ENCODE data around the gene ARSI.

ARSI gene

GRCh38 chr5:150341989-150342388 is 39.3 kb upstream of the ARSI start:
- TF ChIP-seq POLR2AphosphoS5 (IDR thresholded peaks at IDR 0.05; ENCODE audit: low read depth, low read length) = no peak
- TF ChIP-seq TAF1 (IDR thresholded peaks at IDR 0.05; ENCODE audit: low read depth, low read length) = no peak
- no peak for TF ChIP-seq POLR2A (IDR thresholded peaks at IDR 0.05; ENCODE audit: low read depth, low read length)
- no peak for TF ChIP-seq PAX5 (IDR thresholded peaks at IDR 0.05; ENCODE audit: insufficient read depth, low read length, severe bottlenecking)
- TF ChIP-seq POU2F2 (IDR thresholded peaks at IDR 0.05; ENCODE audit: low read depth, low read length) = no peak
- TF ChIP-seq SPI1 (IDR thresholded peaks at IDR 0.05; ENCODE audit: low read depth, low read length) = no peak
- FAIRE-seq (no peak), DNase-seq (ENCODE audit: insufficient read length, low spot score) (no peak)

DNA sequence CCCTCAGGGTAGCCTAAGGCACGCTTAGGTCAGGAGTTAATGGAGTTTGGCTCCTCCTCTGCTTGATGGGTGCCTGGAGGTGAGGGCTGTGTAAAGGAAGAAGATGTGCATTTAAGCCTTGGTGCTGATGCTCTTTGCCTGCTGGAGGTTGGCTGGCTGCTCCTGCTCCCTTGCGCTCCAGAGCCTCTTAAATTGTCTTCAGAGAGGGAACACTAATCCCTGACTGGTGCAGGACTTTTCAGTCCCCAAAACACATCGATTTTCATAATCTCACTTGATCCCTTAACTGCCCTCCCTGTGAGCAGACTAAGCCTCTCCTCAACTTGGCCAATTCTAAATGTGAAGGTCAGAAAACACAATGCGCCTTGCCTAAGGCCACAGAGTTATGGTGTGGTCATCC is 38.6 kb upstream of the ARSI start:
- FAIRE-seq (peak; percentile 5), DNase-seq (ENCODE audit: insufficient read length, low spot score) (no peak)
- TF ChIP-seq TAF1 (IDR thresholded peaks at IDR 0.05; ENCODE audit: low read depth, low read length) (no peak), PAX5 (IDR thresholded peaks at IDR 0.05; ENCODE audit: insufficient read depth, low read length, severe bottlenecking) (no peak), SPI1 (IDR thresholded peaks at IDR 0.05; ENCODE audit: low read depth, low read length) (no peak), POLR2A (IDR thresholded peaks at IDR 0.05; ENCODE audit: low read depth, low read length) (no peak), POU2F2 (IDR thresholded peaks at IDR 0.05; ENCODE audit: low read depth, low read length) (no peak), POLR2AphosphoS5 (IDR thresholded peaks at IDR 0.05; ENCODE audit: low read depth, low read length) (no peak)

- DNase-seq (ENCODE audit: insufficient read length, low spot score) (no peak), FAIRE-seq (no peak)
Observed at GRCh38 chr5:150340614-150341255, 38.0 kb upstream of the ARSI start.

DNA sequence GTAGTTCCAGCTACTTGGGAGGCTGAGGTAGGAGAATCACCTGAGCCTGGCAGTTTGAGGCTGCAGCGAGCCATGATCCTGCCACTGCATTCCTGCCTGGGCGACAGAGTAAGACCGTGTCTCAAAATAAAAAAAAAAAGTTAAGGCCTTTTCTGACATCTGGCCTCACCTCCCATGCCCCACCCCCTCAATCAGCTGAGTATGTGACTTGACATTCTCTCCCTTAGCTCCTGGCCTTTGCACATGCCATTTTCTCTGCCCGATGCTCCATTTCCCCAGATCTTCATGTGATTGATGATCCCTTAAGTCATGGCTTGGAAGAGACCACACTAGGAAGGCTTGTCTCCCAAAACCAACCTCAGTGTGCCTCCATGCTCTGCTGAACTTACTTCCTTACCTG is 37.1 kb upstream of the ARSI start:
- FAIRE-seq (no peak), DNase-seq (ENCODE audit: insufficient read length, low spot score) (no peak)
- TF ChIP-seq SPI1 (IDR thresholded peaks at IDR 0.05; ENCODE audit: low read depth, low read length) = no peak
- TF ChIP-seq POLR2AphosphoS5 (IDR thresholded peaks at IDR 0.05; ENCODE audit: low read depth, low read length) = no peak
- no peak for TF ChIP-seq POU2F2 (IDR thresholded peaks at IDR 0.05; ENCODE audit: low read depth, low read length)
- TF ChIP-seq PAX5 (IDR thresholded peaks at IDR 0.05; ENCODE audit: insufficient read depth, low read length, severe bottlenecking) = no peak
- TF ChIP-seq POLR2A (IDR thresholded peaks at IDR 0.05; ENCODE audit: low read depth, low read length) = no peak
- TF ChIP-seq TAF1 (IDR thresholded peaks at IDR 0.05; ENCODE audit: low read depth, low read length) = no peak

More at GRCh38 chr5:150340614-150341255, 38.0 kb upstream of the ARSI start:
- TF ChIP-seq POU2F2 (IDR thresholded peaks at IDR 0.05; ENCODE audit: low read depth, low read length) (no peak), TAF1 (IDR thresholded peaks at IDR 0.05; ENCODE audit: low read depth, low read length) (no peak), POLR2A (IDR thresholded peaks at IDR 0.05; ENCODE audit: low read depth, low read length) (no peak), PAX5 (IDR thresholded peaks at IDR 0.05; ENCODE audit: insufficient read depth, low read length, severe bottlenecking) (no peak), SPI1 (IDR thresholded peaks at IDR 0.05; ENCODE audit: low read depth, low read length) (no peak), POLR2AphosphoS5 (IDR thresholded peaks at IDR 0.05; ENCODE audit: low read depth, low read length) (no peak)

GRCh38 chr5:150339165-150339564 is 36.5 kb upstream of the ARSI start:
- FAIRE-seq = peak; percentile 31
- DNase-seq (ENCODE audit: insufficient read length, low spot score) = no peak

GRCh38 chr5:150338546-150338945 is 35.8 kb upstream of the ARSI start:
- DNase-seq (ENCODE audit: insufficient read length, low spot score) (no peak), FAIRE-seq (no peak)
- no peak for TF ChIP-seq POLR2A (IDR thresholded peaks at IDR 0.05; ENCODE audit: low read depth, low read length)
- TF ChIP-seq SPI1 (IDR thresholded peaks at IDR 0.05; ENCODE audit: low read depth, low read length) = no peak
- TF ChIP-seq POU2F2 (IDR thresholded peaks at IDR 0.05; ENCODE audit: low read depth, low read length) = no peak
- TF ChIP-seq TAF1 (IDR thresholded peaks at IDR 0.05; ENCODE audit: low read depth, low read length) = no peak
- TF ChIP-seq PAX5 (IDR thresholded peaks at IDR 0.05; ENCODE audit: insufficient read depth, low read length, severe bottlenecking) = no peak
- TF ChIP-seq POLR2AphosphoS5 (IDR thresholded peaks at IDR 0.05; ENCODE audit: low read depth, low read length) = no peak

More at GRCh38 chr5:150339165-150339564, 36.5 kb upstream of the ARSI start:
- TF ChIP-seq TAF1 (IDR thresholded peaks at IDR 0.05; ENCODE audit: low read depth, low read length) (no peak), POLR2AphosphoS5 (IDR thresholded peaks at IDR 0.05; ENCODE audit: low read depth, low read length) (no peak), PAX5 (IDR thresholded peaks at IDR 0.05; ENCODE audit: insufficient read depth, low read length, severe bottlenecking) (no peak), POU2F2 (IDR thresholded peaks at IDR 0.05; ENCODE audit: low read depth, low read length) (no peak), SPI1 (IDR thresholded peaks at IDR 0.05; ENCODE audit: low read depth, low read length) (no peak), POLR2A (IDR thresholded peaks at IDR 0.05; ENCODE audit: low read depth, low read length) (no peak)

DNA sequence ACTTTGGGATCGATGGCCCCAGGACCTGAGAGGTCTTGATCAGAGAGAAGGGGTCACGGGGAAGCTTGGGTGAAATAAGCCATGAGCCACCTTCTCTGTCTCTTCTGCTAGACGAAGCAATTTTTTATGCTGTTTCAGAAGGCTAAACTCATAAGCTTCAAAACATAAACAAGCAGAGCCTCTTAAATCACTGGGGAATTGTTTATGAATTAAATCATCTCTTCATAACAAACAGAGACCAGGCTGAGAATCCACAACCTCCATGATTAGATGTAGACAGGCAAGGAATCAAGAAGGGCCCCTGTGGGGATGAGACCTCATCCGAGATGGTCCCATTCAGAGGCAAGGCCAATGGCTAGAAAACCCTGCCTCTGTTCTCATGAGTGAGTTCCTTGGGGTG is 33.1 kb upstream of the ARSI start:
- no peak for FAIRE-seq
- TF ChIP-seq POU2F2 (IDR thresholded peaks at IDR 0.05; ENCODE audit: low read depth, low read length) (no peak), PAX5 (IDR thresholded peaks at IDR 0.05; ENCODE audit: insufficient read depth, low read length, severe bottlenecking) (no peak), TAF1 (IDR thresholded peaks at IDR 0.05; ENCODE audit: low read depth, low read length) (no peak), POLR2AphosphoS5 (IDR thresholded peaks at IDR 0.05; ENCODE audit: low read depth, low read length) (no peak), SPI1 (IDR thresholded peaks at IDR 0.05; ENCODE audit: low read depth, low read length) (no peak), POLR2A (IDR thresholded peaks at IDR 0.05; ENCODE audit: low read depth, low read length) (no peak)

DNA sequence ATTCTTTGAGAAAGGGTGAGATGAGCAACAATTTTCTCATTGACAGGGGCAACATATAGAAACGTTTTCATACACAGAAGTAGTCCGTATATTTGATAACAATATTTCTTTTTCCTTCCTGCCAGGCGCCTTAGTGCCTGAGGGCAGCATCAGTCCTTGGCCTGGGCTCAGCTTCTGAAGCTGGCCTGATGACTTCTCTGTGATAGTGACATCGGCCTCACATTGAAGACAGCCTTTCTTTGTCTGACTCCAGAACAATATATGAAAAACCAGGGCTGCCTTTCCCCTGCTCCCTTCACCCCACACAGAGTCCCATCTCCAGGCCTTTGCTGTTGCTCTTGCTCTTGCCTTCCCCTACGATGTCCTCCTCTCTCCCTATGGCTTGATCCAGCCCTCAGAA is 30.7 kb upstream of the ARSI start:
- TF ChIP-seq POU2F2 (IDR thresholded peaks at IDR 0.05; ENCODE audit: low read depth, low read length) (no peak), PAX5 (IDR thresholded peaks at IDR 0.05; ENCODE audit: insufficient read depth, low read length, severe bottlenecking) (no peak), TAF1 (IDR thresholded peaks at IDR 0.05; ENCODE audit: low read depth, low read length) (no peak), POLR2A (IDR thresholded peaks at IDR 0.05; ENCODE audit: low read depth, low read length) (no peak), SPI1 (IDR thresholded peaks at IDR 0.05; ENCODE audit: low read depth, low read length) (no peak), POLR2AphosphoS5 (IDR thresholded peaks at IDR 0.05; ENCODE audit: low read depth, low read length) (no peak)
- no peak for FAIRE-seq
- no peak for DNase-seq (ENCODE audit: insufficient read length, low spot score)

More for the DNA sequence above, 33.1 kb upstream of the ARSI start:
- no peak for DNase-seq (ENCODE audit: insufficient read length, low spot score)

- DNase-seq (ENCODE audit: insufficient read length, low spot score) = no peak
- no peak for TF ChIP-seq TAF1 (IDR thresholded peaks at IDR 0.05; ENCODE audit: low read depth, low read length)
- TF ChIP-seq POU2F2 (IDR thresholded peaks at IDR 0.05; ENCODE audit: low read depth, low read length) = no peak
- TF ChIP-seq POLR2A (IDR thresholded peaks at IDR 0.05; ENCODE audit: low read depth, low read length) = no peak
- TF ChIP-seq PAX5 (IDR thresholded peaks at IDR 0.05; ENCODE audit: insufficient read depth, low read length, severe bottlenecking) = no peak
- no peak for TF ChIP-seq SPI1 (IDR thresholded peaks at IDR 0.05; ENCODE audit: low read depth, low read length)
- TF ChIP-seq POLR2AphosphoS5 (IDR thresholded peaks at IDR 0.05; ENCODE audit: low read depth, low read length) = no peak
- no peak for FAIRE-seq
Observed at GRCh38 chr5:150329881-150330876, 27.5 kb upstream of the ARSI start.

Measured in GM12891 (cell line).